NB4 (cell line): ENCODE results near the gene SERINC2.

ENCODE experiments used
- MYC ChIP-seq: IDR thresholded peaks from 2 replicates; pipeline ENCODE4 v1.6.1; 2011; ENCODE audit warnings: low read depth, low read length
- POLR2A ChIP-seq: IDR thresholded peaks from 2 replicates; pipeline ENCODE4 v1.6.1; 2011; ENCODE audit warnings: mild to moderate bottlenecking; ENCODE audit not compliant: insufficient read length; ENCODE audit errors: extremely low read depth
- TF ChIP-seq, protein P1 (sequence below): IDR thresholded peaks from one replicate; pipeline ENCODE4 v1.5.1; 2012; ENCODE audit warnings: low read depth, low read length
- TF ChIP-seq, protein P2 (sequence below): IDR thresholded peaks from 2 replicates; pipeline ENCODE4 v1.6.1; 2011; ENCODE audit warnings: low read depth, low read length

- TF ChIP-seq, protein P1, sequence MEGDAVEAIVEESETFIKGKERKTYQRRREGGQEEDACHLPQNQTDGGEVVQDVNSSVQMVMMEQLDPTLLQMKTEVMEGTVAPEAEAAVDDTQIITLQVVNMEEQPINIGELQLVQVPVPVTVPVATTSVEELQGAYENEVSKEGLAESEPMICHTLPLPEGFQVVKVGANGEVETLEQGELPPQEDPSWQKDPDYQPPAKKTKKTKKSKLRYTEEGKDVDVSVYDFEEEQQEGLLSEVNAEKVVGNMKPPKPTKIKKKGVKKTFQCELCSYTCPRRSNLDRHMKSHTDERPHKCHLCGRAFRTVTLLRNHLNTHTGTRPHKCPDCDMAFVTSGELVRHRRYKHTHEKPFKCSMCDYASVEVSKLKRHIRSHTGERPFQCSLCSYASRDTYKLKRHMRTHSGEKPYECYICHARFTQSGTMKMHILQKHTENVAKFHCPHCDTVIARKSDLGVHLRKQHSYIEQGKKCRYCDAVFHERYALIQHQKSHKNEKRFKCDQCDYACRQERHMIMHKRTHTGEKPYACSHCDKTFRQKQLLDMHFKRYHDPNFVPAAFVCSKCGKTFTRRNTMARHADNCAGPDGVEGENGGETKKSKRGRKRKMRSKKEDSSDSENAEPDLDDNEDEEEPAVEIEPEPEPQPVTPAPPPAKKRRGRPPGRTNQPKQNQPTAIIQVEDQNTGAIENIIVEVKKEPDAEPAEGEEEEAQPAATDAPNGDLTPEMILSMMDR, result peak; percentile 72
- no peak for TF ChIP-seq POLR2A
- TF ChIP-seq, protein P2, sequence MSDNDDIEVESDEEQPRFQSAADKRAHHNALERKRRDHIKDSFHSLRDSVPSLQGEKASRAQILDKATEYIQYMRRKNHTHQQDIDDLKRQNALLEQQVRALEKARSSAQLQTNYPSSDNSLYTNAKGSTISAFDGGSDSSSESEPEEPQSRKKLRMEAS, result no peak
- peak; percentile 37; the same call in 1 of the 2 replicates for TF ChIP-seq MYC
Measured at GRCh38 chr1:31421371-31422040, 8.5 kb downstream of the SERINC2 start.
